GM10266 (cell line): Measurements from ENCODE around the gene MPC2.

ENCODE experiments used
- DNase-seq: peaks from one replicate; pipeline ENCODE4 v3.0.0; 2012; ENCODE audit errors: extremely low spot score
- TF ChIP-seq, protein P1 (sequence below): IDR thresholded peaks from 2 replicates; pipeline ENCODE4 v1.5.1; 2012; ENCODE audit warnings: mild to moderate bottlenecking, low read depth; ENCODE audit not compliant: control insufficient read depth, insufficient read depth; ENCODE audit errors: missing control alignments

The MPC2 gene

DNA sequence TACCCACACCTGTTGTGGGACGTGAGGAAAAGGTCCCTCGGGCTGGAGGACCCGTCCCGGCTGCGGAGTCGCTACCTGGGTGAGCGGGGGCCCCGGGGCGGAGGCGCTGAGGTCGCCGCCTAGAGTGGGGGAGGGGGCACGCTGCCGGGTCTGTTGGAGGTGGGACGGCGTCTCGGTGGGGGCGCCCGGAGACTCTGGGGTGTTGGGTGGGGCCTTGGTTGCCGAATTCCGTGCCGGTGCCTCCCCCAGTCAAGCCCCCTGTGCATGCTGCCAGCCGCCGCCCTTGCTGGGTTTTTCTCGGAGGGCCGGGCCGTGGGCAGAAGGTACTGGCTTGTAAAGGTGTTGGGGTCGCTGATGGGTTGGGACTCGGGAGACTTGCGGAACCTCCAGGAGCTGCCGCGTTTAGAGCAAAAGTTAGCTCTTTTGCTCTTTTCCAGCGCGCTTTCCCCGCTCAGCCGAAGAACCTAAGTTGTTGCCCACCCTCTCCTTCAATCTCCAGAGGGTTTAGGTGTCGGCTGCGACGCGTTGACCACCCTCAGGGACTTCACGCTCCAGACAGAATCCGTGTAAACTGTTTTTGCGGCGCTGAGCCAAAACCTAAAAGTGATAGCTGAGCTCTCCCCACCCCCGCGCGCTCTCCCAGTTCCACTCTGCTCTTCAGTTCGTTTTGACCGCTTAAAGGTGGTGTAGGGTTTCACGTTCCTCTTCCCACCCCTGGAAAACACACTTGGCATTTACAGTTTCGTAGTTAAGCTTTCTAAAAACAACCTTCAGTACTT, at the start of gene MPC2:
TSS of gene MPC2 (minus strand) at position 143 of the 779 bp plus-strand sequence. CDS start 1,231 bp downstream, outside the sequence.
- peak; percentile 59 for DNase-seq
- TF ChIP-seq, protein P1, sequence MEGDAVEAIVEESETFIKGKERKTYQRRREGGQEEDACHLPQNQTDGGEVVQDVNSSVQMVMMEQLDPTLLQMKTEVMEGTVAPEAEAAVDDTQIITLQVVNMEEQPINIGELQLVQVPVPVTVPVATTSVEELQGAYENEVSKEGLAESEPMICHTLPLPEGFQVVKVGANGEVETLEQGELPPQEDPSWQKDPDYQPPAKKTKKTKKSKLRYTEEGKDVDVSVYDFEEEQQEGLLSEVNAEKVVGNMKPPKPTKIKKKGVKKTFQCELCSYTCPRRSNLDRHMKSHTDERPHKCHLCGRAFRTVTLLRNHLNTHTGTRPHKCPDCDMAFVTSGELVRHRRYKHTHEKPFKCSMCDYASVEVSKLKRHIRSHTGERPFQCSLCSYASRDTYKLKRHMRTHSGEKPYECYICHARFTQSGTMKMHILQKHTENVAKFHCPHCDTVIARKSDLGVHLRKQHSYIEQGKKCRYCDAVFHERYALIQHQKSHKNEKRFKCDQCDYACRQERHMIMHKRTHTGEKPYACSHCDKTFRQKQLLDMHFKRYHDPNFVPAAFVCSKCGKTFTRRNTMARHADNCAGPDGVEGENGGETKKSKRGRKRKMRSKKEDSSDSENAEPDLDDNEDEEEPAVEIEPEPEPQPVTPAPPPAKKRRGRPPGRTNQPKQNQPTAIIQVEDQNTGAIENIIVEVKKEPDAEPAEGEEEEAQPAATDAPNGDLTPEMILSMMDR = no peak

- no peak for DNase-seq
- TF ChIP-seq, protein P1 = no peak
These were observed 48.1 kb upstream of the MPC2 start for GRCh38 chr1:167984886-167985489.

DNA sequence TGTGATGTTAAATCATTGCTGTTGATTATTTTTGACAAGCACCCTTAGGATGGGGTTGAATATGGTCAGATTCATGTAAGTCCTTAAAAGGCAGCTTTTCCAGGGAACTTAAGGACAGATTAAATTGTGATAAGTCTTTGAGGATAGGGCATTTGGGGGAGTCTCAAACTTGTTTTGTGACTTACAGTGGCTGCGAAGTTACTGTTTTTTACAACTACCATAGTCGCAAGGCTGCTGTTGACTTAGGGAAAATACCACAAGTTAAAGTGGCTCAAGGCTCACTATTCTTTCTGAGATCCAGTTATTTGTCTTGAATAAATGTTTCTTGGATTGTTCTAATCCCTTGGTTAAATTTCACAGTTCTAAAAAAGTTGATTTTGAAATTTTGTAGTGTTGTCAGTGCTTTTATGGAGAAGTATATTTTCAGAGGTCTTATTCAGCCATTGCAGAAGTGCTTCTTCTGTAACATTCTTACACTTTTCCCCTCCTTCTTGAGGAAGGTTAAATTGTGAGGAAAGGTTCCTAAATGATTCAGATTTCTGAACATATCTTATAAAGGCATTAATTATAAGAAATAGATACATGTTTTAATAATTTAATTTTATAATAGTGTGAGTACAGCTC, 47.0 kb upstream of the MPC2 start:
- DNase-seq = no peak
- TF ChIP-seq, protein P1 = no peak

DNA sequence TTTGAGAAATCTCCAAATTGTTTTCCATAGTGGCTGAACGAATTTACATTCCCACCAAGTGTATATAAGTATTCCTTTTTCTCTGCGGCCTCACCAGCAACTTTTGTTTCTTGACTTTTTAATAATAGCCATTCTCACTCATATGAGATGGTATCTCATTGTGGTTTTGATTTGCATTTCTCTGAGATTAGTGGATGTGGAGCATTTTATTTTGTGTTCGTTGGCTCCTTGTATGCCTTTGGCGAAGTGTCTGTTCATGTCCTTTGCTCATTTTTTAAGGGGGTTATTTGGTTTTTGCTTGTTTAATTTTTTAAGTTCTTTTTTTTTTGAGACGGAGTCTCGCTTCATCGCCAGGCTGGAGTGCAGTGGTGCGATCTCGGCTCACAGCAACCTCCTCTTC, 45.1 kb upstream of the MPC2 start:
- TF ChIP-seq, protein P1 = no peak
- no peak for DNase-seq

GRCh38 chr1:167977245-167977644, 40.4 kb upstream of the MPC2 start:
- TF ChIP-seq, protein P1 = no peak
- DNase-seq = no peak

- TF ChIP-seq, protein P1 = no peak
- DNase-seq = no peak
These were observed 37.8 kb upstream of the MPC2 start for GRCh38 chr1:167974698-167975097.
